PFSK-1 (cell line): ENCODE measurements around the gene ZFHX3.

Experiments used
- FOXP2 ChIP-seq: optimal IDR thresholded peaks from 2 replicates; pipeline ENCODE3; 2011; ENCODE audit warnings: borderline replicate concordance, control low read depth, inconsistent platforms; ENCODE audit not compliant: insufficient read depth; ENCODE audit errors: extremely low read length, extremely low read depth
- POLR2AphosphoS5 ChIP-seq: IDR thresholded peaks from 2 replicates; pipeline ENCODE4 v1.6.1; 2012; ENCODE audit warnings: low read depth, mild to moderate bottlenecking, control low read depth, low read length, moderate library complexity
- SIN3A ChIP-seq: IDR thresholded peaks from 2 replicates; pipeline ENCODE4 v1.6.1; 2012; ENCODE audit warnings: mild to moderate bottlenecking, low read length, moderate library complexity, borderline replicate concordance; ENCODE audit not compliant: insufficient read depth
- TAF1 ChIP-seq: IDR thresholded peaks from 2 replicates; pipeline ENCODE4 v1.6.1; 2012; ENCODE audit warnings: low read length, control low read depth, borderline replicate concordance; ENCODE audit not compliant: insufficient read depth
- TF ChIP-seq, protein P1 (sequence below), 2 experiments: IDR thresholded peaks; 2 replicates each; pipeline versions ENCODE4 v1.6.1 to v1.8.0; 2011 to 2012; ENCODE audit warnings: low read depth in 2 of 2, low read length in 2 of 2, control low read depth in 1 of 2, inconsistent platforms in 1 of 2, mild to moderate bottlenecking in 1 of 2, moderate library complexity in 1 of 2; ENCODE audit not compliant: insufficient read depth in 1 of 2

The ZFHX3 gene

GRCh38 chr16:72938795-72939164, 109.1 kb downstream of the ZFHX3 start:
- TF ChIP-seq POLR2AphosphoS5 (no peak), TAF1 (no peak)
- TF ChIP-seq, protein P1, sequence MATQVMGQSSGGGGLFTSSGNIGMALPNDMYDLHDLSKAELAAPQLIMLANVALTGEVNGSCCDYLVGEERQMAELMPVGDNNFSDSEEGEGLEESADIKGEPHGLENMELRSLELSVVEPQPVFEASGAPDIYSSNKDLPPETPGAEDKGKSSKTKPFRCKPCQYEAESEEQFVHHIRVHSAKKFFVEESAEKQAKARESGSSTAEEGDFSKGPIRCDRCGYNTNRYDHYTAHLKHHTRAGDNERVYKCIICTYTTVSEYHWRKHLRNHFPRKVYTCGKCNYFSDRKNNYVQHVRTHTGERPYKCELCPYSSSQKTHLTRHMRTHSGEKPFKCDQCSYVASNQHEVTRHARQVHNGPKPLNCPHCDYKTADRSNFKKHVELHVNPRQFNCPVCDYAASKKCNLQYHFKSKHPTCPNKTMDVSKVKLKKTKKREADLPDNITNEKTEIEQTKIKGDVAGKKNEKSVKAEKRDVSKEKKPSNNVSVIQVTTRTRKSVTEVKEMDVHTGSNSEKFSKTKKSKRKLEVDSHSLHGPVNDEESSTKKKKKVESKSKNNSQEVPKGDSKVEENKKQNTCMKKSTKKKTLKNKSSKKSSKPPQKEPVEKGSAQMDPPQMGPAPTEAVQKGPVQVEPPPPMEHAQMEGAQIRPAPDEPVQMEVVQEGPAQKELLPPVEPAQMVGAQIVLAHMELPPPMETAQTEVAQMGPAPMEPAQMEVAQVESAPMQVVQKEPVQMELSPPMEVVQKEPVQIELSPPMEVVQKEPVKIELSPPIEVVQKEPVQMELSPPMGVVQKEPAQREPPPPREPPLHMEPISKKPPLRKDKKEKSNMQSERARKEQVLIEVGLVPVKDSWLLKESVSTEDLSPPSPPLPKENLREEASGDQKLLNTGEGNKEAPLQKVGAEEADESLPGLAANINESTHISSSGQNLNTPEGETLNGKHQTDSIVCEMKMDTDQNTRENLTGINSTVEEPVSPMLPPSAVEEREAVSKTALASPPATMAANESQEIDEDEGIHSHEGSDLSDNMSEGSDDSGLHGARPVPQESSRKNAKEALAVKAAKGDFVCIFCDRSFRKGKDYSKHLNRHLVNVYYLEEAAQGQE (IDR thresholded peaks at IDR 0.05; ENCODE audit: insufficient read depth in 1 of 2, low read depth in 2 of 2, low read length in 2 of 2) = no peak

GRCh38 chr16:72937916-72938794, 109.8 kb downstream of the ZFHX3 start:
- no peak for TF ChIP-seq SIN3A
- TF ChIP-seq, protein P1 (IDR thresholded peaks at IDR 0.05; ENCODE audit: insufficient read depth in 1 of 2, low read depth in 2 of 2, low read length in 2 of 2) = no peak
- no peak for TF ChIP-seq FOXP2
- TF ChIP-seq POLR2AphosphoS5 = no peak
- TF ChIP-seq TAF1 = no peak

DNA sequence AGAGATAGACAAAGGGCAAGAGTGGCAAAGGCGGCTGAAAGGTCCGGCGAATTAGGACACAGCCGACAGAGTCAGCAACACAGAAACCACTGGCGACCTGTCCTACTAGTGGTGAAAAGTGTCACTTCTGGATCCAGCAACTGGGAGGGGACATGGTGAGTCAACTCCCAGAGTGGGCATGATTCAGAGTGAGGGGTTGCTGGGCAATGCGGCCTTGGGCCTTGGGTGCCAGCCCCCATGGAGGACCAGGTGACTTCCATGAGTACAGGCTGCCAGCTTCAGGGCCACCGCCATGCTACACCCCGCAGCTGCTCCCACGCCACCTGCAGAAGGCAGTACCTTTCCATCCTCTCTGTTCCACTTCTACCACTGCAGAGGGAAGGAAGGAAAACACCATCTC, 110.6 kb downstream of the ZFHX3 start:
- TF ChIP-seq TAF1 (no peak), FOXP2 (no peak), POLR2AphosphoS5 (no peak), SIN3A (no peak)
- TF ChIP-seq, protein P1 (IDR thresholded peaks at IDR 0.05; ENCODE audit: insufficient read depth in 1 of 2, low read depth in 2 of 2, low read length in 2 of 2) = no peak

DNA sequence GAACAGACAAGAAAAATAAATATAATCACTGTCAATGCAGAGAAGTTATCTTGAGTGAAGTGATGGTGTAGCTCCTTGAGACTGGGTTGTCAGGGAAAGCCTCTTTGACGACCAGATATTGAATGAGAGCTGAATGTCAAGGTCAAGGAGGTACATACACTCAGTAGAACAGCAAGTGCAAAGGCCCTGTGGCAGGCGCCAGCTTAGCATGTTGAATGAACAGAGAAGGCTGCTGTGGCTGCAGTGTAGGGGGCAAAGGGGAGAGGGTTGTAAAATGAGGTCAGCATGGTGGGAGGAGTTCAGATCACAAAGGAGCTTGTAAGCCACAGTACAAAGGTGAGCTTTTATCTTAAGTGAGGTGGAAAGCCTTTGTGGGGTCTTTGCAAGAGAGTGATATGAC, 111.5 kb downstream of the ZFHX3 start:
- TF ChIP-seq FOXP2 (no peak), TAF1 (no peak), SIN3A (no peak), POLR2AphosphoS5 (no peak)
- TF ChIP-seq, protein P1 (IDR thresholded peaks at IDR 0.05; ENCODE audit: insufficient read depth in 1 of 2, low read depth in 2 of 2, low read length in 2 of 2) = no peak

DNA sequence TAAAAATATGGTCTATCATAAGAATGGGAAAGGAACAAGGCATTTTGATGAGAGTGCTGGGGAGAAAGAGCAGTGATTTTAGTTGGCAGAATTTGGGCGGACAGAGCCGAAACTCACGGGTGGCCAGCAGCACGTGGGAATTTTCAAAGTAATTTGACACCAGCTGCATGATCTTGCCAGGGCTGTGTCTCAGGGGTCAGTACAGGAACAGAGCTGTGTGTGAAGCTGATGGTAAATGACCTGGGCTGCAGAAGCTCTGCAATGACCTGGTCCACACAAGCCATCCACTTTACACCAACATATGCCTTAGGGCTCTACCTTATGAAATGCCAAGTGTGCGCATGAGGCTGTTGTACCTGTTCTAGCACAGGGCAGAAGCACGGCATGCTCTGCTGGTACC, 112.0 kb downstream of the ZFHX3 start:
- TF ChIP-seq POLR2AphosphoS5 (no peak), TAF1 (no peak), FOXP2 (no peak), SIN3A (no peak)
- TF ChIP-seq, protein P1 (IDR thresholded peaks at IDR 0.05; ENCODE audit: insufficient read depth in 1 of 2, low read depth in 2 of 2, low read length in 2 of 2) = no peak
